GM19372 (cell line): ENCODE results near the gene TROAP.
"Not testable (repeated sequence)": the region's sequence is repeated elsewhere in the genome, so short reads cannot be mapped to it uniquely, and the experiment has no call there.

Source experiments
- ATAC-seq: cut with Tn5 transposase; IDR thresholded peaks from one replicate; pipeline ENCODE4 v1.9.1; 2021; ENCODE audit warnings: mild to moderate bottlenecking, low read depth, moderate library complexity; ENCODE audit not compliant: unreplicated experiment

The TROAP gene

GRCh38 chr12:49322708-49323523 is at the start of gene TROAP:
TSS of gene TROAP (plus strand) at chr12:49323255. CDS start at chr12:49323609, 354 bp downstream.
- ATAC-seq: peak; percentile 98

GRCh38 chr12:49273726-49274395 is 49.2 kb upstream of the TROAP start:
- ATAC-seq: no peak

GRCh38 chr12:49274396-49275069 is 48.5 kb upstream of the TROAP start:
- no peak for ATAC-seq

- no peak for ATAC-seq
These were observed 46.5 kb upstream of the TROAP start for GRCh38 chr12:49276304-49277290.

- ATAC-seq: no peak
These were observed 45.6 kb upstream of the TROAP start for GRCh38 chr12:49277466-49277865.

GRCh38 chr12:49279706-49280159 is 43.3 kb upstream of the TROAP start:
- no peak for ATAC-seq

- not testable (repeated sequence) for ATAC-seq
These were observed 42.5 kb upstream of the TROAP start for GRCh38 chr12:49280545-49280944.

GRCh38 chr12:49282302-49282701 is 40.8 kb upstream of the TROAP start:
- ATAC-seq: no peak

GRCh38 chr12:49282740-49283375 is 40.2 kb upstream of the TROAP start:
- ATAC-seq: not testable (repeated sequence)

GRCh38 chr12:49283541-49284429 is 39.3 kb upstream of the TROAP start:
- no peak for ATAC-seq

- no peak for ATAC-seq
These were observed 38.4 kb upstream of the TROAP start for GRCh38 chr12:49284672-49285071.

GRCh38 chr12:49287876-49288275 is 35.2 kb upstream of the TROAP start:
- ATAC-seq: no peak

- no peak for ATAC-seq
These were observed 34.6 kb upstream of the TROAP start for GRCh38 chr12:49288412-49288853.

GRCh38 chr12:49288922-49289555 is 34.0 kb upstream of the TROAP start:
- ATAC-seq: no peak

- no peak for ATAC-seq
These were observed 30.4 kb upstream of the TROAP start for GRCh38 chr12:49292729-49293055.

GRCh38 chr12:49293056-49293956 is 29.7 kb upstream of the TROAP start:
- ATAC-seq: no peak
